GM12891 (cell line): ENCODE results near the gene RFTN2.
"Not testable (repeated sequence)": the region's sequence is repeated elsewhere in the genome, so short reads cannot be mapped to it uniquely, and the experiment has no call there.

Experiments used
- DNase-seq: peaks from one replicate; pipeline ENCODE4 v3.0.0; 2011; ENCODE audit warnings: low spot score; ENCODE audit not compliant: insufficient read length
- FAIRE-seq: peaks from 2 replicates; lab custom pipeline; 2011; peaks lifted over from hg19 to GRCh38; lab: Jason Lieb, UNC
- PAX5 ChIP-seq: IDR thresholded peaks from 2 replicates; pipeline ENCODE4 v1.6.1; 2011; ENCODE audit warnings: low read length, moderate library complexity, mild to moderate bottlenecking; ENCODE audit not compliant: insufficient read depth, severe bottlenecking
- POLR2A ChIP-seq: IDR thresholded peaks from 2 replicates; pipeline ENCODE4 v1.6.1; 2011; ENCODE audit warnings: low read depth, low read length, control low read depth
- POLR2AphosphoS5 ChIP-seq: IDR thresholded peaks from 2 replicates; pipeline ENCODE4 v1.6.1; 2011; ENCODE audit warnings: low read depth, low read length, control low read depth
- POU2F2 ChIP-seq: IDR thresholded peaks from 2 replicates; pipeline ENCODE4 v1.6.1; 2011; ENCODE audit warnings: low read depth, mild to moderate bottlenecking, control low read depth, low read length, moderate library complexity
- SPI1 ChIP-seq: IDR thresholded peaks from 2 replicates; pipeline ENCODE4 v1.6.1; 2011; ENCODE audit warnings: low read depth, low read length, control low read depth
- TAF1 ChIP-seq: IDR thresholded peaks from 2 replicates; pipeline ENCODE4 v1.6.1; 2011; ENCODE audit warnings: low read depth, low read length, control low read depth

The RFTN2 gene

GRCh38 chr2:197577446-197577845, 97.9 kb downstream of the RFTN2 start:
- FAIRE-seq (no peak), DNase-seq (no peak)
- no peak for TF ChIP-seq POU2F2
- TF ChIP-seq TAF1, result no peak
- TF ChIP-seq SPI1, result no peak
- no peak for TF ChIP-seq POLR2AphosphoS5
- no peak for TF ChIP-seq POLR2A

- FAIRE-seq, result no peak
- DNase-seq, result no peak
- TF ChIP-seq POLR2AphosphoS5 (no peak), TAF1 (no peak), POLR2A (no peak), PAX5 (no peak), SPI1 (no peak), POU2F2 (no peak)
These were observed 98.8 kb downstream of the RFTN2 start for GRCh38 chr2:197576631-197577030.

- no peak for DNase-seq
- TF ChIP-seq POLR2A, result no peak
- TF ChIP-seq POU2F2, result no peak
- TF ChIP-seq POLR2AphosphoS5, result no peak
- TF ChIP-seq TAF1, result no peak
- no peak for TF ChIP-seq PAX5
- no peak for TF ChIP-seq SPI1
- FAIRE-seq, result no peak
These were observed 99.4 kb downstream of the RFTN2 start for GRCh38 chr2:197575987-197576386.

GRCh38 chr2:197573608-197574007, 101.8 kb downstream of the RFTN2 start:
- no peak for TF ChIP-seq PAX5
- TF ChIP-seq POLR2A, result no peak
- no peak for TF ChIP-seq POLR2AphosphoS5
- TF ChIP-seq SPI1, result no peak
- no peak for TF ChIP-seq TAF1
- TF ChIP-seq POU2F2, result no peak
- FAIRE-seq (no peak), DNase-seq (no peak)

- no peak for FAIRE-seq
- DNase-seq, result no peak
- no peak for TF ChIP-seq POLR2A
These were observed 103.6 kb downstream of the RFTN2 start for GRCh38 chr2:197571627-197572271.

- TF ChIP-seq POU2F2 (no peak), SPI1 (no peak), POLR2A (no peak), POLR2AphosphoS5 (no peak), TAF1 (no peak), PAX5 (no peak)
- DNase-seq, result no peak
- no peak for FAIRE-seq
These were observed 115.2 kb downstream of the RFTN2 start for GRCh38 chr2:197560146-197560665.

GRCh38 chr2:197559681-197560080, 115.7 kb downstream of the RFTN2 start:
- TF ChIP-seq POU2F2, result no peak
- TF ChIP-seq SPI1, result no peak
- TF ChIP-seq TAF1, result no peak
- no peak for TF ChIP-seq POLR2A
- TF ChIP-seq PAX5, result no peak
- no peak for TF ChIP-seq POLR2AphosphoS5
- no peak for DNase-seq
- no peak for FAIRE-seq

GRCh38 chr2:197558393-197558792, 117.0 kb downstream of the RFTN2 start:
- FAIRE-seq (no peak), DNase-seq (no peak)
- no peak for TF ChIP-seq POLR2AphosphoS5
- no peak for TF ChIP-seq PAX5

- DNase-seq (no peak), FAIRE-seq (no peak)
- TF ChIP-seq PAX5 (no peak), SPI1 (no peak), POLR2AphosphoS5 (no peak), POLR2A (no peak), TAF1 (no peak)
These were observed 118.9 kb downstream of the RFTN2 start for GRCh38 chr2:197556456-197556855.

- TF ChIP-seq SPI1 (no peak), POLR2A (no peak)
- DNase-seq (no peak), FAIRE-seq (no peak)
These were observed 119.9 kb downstream of the RFTN2 start for GRCh38 chr2:197555467-197555866.

- DNase-seq, FAIRE-seq: not testable (repeated sequence)
These were observed 124.1 kb downstream of the RFTN2 start for GRCh38 chr2:197551260-197551659.
